Measurements from ENCODE around the gene SMIM41.
A peak's percentile ranks its signal among the peaks of the same experiment; 100 is the strongest.

SMIM41 gene

DNA sequence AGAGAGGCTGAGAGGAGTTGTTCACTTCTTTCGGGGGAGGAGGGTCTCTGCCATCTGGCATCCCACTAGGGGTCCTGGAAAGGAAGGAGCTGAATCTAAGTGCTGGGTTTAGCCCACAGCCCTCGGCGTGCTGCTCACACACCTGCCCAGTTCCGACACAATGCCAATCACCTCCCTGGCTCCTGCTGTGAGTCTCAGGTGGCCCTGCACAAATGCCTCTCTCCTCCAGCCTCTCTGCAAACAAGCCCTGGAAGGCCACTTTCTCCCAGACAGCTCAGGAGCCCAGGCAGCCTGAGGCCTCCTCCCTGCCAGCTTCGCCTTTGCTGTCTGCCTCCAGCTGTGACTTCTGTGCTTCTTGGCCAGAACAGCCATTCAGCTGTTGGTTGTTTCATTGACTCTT lies 51.2 kb downstream of the SMIM41 start:
- DNase-seq, result no peak
- H3K4me1 ChIP-seq, result peaks cover 14% of the 10 kb centered on the region
- no peaks in the 10 kb centered on the region for H3K27me3 ChIP-seq
- H3K36me3 ChIP-seq, result no peaks in the 10 kb centered on the region
- no peaks in the 10 kb centered on the region for H3K9me3 ChIP-seq
- TF ChIP-seq, protein P1, sequence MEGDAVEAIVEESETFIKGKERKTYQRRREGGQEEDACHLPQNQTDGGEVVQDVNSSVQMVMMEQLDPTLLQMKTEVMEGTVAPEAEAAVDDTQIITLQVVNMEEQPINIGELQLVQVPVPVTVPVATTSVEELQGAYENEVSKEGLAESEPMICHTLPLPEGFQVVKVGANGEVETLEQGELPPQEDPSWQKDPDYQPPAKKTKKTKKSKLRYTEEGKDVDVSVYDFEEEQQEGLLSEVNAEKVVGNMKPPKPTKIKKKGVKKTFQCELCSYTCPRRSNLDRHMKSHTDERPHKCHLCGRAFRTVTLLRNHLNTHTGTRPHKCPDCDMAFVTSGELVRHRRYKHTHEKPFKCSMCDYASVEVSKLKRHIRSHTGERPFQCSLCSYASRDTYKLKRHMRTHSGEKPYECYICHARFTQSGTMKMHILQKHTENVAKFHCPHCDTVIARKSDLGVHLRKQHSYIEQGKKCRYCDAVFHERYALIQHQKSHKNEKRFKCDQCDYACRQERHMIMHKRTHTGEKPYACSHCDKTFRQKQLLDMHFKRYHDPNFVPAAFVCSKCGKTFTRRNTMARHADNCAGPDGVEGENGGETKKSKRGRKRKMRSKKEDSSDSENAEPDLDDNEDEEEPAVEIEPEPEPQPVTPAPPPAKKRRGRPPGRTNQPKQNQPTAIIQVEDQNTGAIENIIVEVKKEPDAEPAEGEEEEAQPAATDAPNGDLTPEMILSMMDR (IDR thresholded peaks at IDR 0.05; ENCODE audit: low read depth, low read length), result no peak
- H3K4me3 ChIP-seq (ENCODE audit: low read depth, low read length), result no peak overlapping the region

DNA sequence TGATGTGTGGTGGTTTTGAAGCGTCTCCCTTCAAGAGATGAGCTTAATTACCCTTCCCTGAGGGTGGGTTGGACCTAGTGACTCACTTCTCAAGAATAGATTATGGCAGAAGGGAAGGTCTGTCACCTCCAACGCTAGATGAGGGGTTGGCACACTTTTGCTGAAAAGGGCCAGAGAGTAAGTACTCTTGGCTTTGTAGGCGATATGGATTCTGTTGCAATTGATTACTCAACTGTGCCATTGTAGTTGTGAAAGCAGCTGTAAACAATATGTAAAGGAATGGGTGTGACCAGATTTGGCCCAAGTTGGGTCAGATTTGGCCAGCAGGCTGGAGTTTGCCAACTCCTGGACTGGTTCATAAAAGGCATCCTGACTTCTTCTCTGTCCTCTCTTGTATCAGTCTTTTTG lies 53.3 kb downstream of the SMIM41 start:
- no peaks in the 10 kb centered on the region for H3K9me3 ChIP-seq
- TF ChIP-seq, protein P1 (IDR thresholded peaks at IDR 0.05; ENCODE audit: low read depth, low read length), result no peak
- no peak for DNase-seq
- no peaks in the 10 kb centered on the region for H3K4me1 ChIP-seq
- no peaks in the 10 kb centered on the region for H3K36me3 ChIP-seq
- H3K4me3 ChIP-seq (ENCODE audit: low read depth, low read length), result no peak overlapping the region
- no peaks in the 10 kb centered on the region for H3K27me3 ChIP-seq

DNA sequence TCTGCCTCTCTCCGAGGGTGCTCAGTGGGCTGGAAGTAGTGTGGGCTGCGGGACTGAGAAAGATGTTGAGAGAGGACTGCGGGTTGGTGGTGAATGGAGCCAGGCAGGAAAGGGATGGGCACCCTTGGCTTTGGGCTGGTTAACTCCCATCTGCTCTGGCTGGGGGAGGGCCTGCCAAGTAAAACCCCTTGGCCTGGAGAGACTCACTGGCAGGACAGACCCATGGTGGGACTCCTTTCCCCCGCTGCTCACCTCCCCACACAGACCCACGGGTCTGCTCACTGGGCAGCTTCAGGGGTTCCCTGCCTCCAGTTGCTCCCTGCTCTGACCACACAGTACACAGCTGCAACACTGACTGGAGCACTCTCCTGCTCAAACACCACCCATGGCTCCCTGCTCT lies 58.2 kb downstream of the SMIM41 start:
- H3K4me1 ChIP-seq, result peaks cover 5% of the 10 kb centered on the region; the same call in 1 of the 2 replicates
- no peak for DNase-seq
- TF ChIP-seq, protein P1 (IDR thresholded peaks at IDR 0.05; ENCODE audit: low read depth, low read length), result no peak
- H3K9me3 ChIP-seq, result no peaks in the 10 kb centered on the region
- no peak overlapping the region for H3K4me3 ChIP-seq (ENCODE audit: low read depth, low read length)
- no peaks in the 10 kb centered on the region for H3K36me3 ChIP-seq
- H3K27me3 ChIP-seq, result no peaks in the 10 kb centered on the region

DNA sequence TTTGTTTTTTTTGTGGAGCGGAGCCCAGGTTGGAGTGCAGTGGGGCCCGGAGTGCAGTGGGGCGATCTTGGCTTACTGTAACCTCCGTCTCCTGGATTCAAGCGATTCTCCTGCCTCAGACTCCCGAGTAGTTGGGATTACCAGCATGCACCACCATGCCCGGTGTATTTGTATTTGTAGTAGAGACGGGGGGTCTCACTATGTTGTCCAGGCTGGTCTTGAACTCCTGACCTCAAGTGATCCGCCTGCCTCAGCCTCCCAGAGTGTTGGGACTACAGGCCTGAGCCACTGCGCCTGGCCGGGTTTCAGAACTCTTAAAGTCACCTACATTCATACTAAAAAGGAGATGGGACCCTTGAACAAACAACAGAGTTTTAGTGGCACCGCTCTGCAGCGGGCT lies 59.6 kb downstream of the SMIM41 start:
- TF ChIP-seq, protein P1 (IDR thresholded peaks at IDR 0.05; ENCODE audit: low read depth, low read length), result no peak

DNA sequence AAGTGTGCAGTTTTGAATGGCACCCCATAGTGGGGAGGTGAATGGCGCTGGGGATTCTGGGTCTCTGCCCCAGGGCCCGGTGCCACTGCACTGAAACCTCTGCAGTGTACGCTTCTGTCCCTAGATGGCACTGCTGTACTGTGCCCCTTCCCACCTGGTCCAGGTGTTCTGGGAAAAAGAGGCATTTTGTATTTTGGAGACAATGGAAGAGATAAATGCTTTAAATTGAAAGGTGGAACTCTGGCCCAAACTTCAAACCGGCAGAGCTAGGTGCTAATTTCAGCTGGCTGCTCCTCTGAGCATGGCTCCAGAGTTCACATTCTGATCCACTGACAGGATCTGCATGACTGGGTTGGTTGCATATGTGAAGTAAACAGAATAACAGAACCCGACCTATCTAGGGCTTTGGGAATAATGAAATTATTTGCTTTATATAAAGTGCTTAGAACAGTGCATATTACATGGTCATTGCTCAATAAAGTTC lies 60.1 kb downstream of the SMIM41 start:
- no peaks in the 10 kb centered on the region for H3K36me3 ChIP-seq
- H3K27me3 ChIP-seq, result no peaks in the 10 kb centered on the region
- TF ChIP-seq, protein P1 (IDR thresholded peaks at IDR 0.05; ENCODE audit: low read depth, low read length), result peak; percentile 93
- no peak overlapping the region for H3K4me3 ChIP-seq (ENCODE audit: low read depth, low read length)
- H3K4me1 ChIP-seq, result peaks cover 5% of the 10 kb centered on the region; the same call in 1 of the 2 replicates
- peak; percentile 46 for DNase-seq
- H3K9me3 ChIP-seq, result no peaks in the 10 kb centered on the region

More for the DNA sequence above, 59.6 kb downstream of the SMIM41 start:
- no peaks in the 10 kb centered on the region for H3K9me3 ChIP-seq
- no peak for DNase-seq
- no peak overlapping the region for H3K4me3 ChIP-seq (ENCODE audit: low read depth, low read length)
- H3K36me3 ChIP-seq, result no peaks in the 10 kb centered on the region
- H3K27me3 ChIP-seq, result no peaks in the 10 kb centered on the region
- H3K4me1 ChIP-seq, result peaks cover 5% of the 10 kb centered on the region; the same call in 1 of the 2 replicates

DNA sequence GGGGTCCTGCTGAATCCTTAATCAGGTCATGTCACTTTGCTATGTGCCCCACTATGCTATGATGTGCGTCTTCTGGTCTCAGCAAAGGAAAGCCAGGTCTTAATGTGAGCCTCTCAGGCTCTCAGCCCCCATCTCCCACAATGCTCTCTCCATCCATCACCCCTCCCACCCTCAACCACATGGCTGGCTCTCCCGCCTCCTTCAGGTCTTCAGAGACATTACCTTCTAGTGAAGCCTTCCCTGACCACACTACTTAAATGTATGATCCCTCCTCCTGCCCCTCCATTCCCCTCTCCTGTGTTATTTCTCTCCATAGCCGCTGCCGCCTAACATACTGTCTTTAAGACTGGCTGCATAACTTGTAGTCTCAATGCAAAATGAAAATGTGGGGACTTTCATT lies 61.8 kb downstream of the SMIM41 start:
- H3K4me3 ChIP-seq (ENCODE audit: low read depth, low read length), result no peak overlapping the region
- H3K27me3 ChIP-seq, result no peaks in the 10 kb centered on the region
- no peaks in the 10 kb centered on the region for H3K36me3 ChIP-seq
- TF ChIP-seq, protein P1 (IDR thresholded peaks at IDR 0.05; ENCODE audit: low read depth, low read length), result no peak
- no peak for DNase-seq
- peaks cover 5% of the 10 kb centered on the region; the same call in 1 of the 2 replicates for H3K4me1 ChIP-seq
- no peaks in the 10 kb centered on the region for H3K9me3 ChIP-seq
